Activated CD4-positive, alpha-beta T cell treated with anti-CD3 and anti-CD28 coated beads, Interleukin-2, amount 50 U/mL, for 1 hour (primary cell): ENCODE data around the gene DGCR6L.
"Not testable (repeated sequence)": the region's sequence is repeated elsewhere in the genome, so short reads cannot be mapped to it uniquely, and the experiment has no call there.

Source experiments
- DNase-seq: peaks from one replicate; pipeline ENCODE4 v3.0.0-alpha.2; 2020

The DGCR6L gene

DNA sequence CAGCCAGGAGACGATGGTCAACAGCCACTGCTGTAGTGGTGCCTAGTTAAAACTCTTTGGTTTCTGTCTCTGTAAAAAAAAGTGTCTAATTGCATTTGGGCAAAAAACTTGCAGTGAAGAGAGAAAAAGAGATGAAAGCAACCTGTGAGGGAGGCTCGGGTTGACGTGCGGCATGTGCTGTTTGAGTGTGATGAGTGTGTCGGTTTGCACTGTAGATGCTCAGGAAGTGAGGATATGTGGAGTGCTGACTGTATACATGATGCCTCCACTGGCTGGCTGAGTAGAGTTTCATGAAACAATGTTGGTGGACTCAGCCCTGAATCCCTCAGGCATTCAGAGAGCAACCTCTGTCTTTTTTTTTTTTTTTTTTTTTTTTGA is 4.3 kb upstream of the DGCR6L start:
- DNase-seq = peak; percentile 25

DNA sequence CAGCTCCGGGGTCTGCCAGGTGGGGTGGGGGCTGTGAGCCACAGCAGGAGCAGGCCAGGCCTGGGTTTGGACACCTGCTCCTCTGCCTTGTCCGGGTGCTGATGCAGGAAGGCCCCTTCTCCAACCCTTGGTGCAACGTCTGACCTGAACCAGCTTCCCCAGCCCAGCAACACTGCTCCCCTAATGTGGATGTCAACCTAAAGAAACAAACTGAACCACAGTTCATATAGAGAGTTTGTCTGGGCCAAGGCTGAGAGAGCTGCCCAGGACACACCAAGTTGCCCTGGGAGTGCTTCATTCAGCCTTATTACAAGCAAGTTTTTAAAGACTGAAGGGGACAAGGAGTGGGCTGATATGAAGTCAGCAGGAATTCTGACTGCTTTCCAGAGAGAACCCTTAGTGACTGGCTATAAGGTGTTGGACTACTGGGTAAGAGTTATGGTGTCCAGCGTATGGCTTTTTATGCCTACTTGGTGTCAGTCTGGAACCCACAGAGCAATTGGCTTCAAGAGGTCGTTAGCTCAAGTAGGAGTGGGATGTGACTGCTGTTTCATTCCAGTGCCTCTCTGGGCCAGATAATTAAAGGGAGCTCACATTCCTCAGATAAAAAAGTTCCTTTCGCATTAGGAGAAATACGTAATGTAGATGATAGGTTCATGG is 1.8 kb upstream of the DGCR6L start:
- not testable (repeated sequence) for DNase-seq

DNA sequence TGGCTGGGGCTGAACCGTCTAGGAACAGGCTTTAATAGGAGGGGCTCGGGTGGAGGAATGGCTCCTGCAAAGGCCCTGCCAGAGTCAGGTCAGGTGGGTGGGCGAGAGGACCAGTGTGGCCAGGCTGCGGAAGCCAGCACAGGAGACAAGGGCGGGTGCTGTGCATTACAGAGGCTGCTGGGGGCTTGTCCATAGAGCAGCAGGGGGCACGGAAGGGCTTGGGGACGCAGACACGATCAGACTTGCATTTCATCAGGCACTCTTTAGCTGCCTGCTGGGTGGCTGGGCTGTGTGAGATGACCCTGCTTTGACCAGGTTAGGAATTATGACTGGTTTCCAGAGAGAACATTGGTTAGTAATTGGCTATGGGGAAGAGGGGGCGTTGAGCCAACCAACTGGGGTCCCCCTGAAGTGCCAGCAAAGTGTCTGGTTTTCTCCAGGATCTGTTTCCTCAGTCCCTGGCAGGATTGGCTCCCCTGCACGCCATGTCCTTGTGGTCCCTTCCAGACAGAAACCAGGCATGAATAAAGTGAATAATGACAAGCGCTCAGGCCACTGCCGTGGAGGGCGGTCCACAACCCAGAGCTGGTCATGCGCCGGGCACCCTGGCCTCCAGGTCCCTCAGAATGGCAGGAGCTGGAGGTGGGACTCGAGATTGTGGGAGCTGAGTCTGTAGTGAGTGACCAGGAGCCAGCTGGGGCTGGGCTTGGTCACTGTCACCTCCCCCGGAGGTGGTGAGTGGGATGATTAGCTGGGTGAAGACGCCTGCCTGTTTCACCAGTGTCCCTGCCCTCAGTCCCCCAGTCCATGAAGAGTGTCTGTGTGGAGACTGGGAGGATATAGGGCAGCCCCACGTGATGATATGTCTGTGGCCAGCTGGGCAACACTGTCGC is 1.0 kb upstream of the DGCR6L start:
- DNase-seq = not testable (repeated sequence)

DNA sequence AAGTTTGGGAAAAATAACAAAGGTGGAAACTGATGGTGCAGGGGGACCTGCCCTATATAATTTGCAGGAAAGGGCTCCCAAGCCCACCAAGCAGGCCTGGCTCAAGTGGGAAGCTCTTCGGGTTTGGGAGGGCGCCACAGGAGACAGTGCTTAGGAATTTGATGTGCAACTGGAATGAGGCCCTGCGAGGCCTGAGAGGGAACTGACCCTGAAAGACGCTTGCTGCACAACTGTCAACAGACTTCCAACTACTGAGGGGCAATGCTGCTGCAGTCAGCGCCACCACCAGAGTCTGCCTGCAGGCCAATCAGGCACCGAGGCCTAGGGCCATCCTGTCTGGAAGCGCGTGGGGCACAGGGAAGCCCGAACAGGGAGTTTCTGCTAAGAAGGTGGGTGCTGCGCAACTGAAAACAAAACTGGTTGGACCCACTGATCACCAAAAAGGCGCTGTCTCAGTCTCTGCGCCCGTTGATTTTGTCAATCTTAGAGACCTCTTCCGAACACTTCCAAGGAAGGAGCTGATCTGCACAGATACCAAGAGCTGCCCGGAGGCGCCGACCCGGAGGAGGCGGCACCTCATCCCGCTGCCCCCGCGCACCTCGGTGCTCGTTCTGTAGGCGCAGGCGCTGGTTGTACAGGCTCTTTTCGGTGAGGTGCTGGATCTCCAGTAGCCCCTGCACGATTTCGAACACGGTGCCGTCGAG is 667 bp downstream of the DGCR6L start:
- no peak for DNase-seq

DNA sequence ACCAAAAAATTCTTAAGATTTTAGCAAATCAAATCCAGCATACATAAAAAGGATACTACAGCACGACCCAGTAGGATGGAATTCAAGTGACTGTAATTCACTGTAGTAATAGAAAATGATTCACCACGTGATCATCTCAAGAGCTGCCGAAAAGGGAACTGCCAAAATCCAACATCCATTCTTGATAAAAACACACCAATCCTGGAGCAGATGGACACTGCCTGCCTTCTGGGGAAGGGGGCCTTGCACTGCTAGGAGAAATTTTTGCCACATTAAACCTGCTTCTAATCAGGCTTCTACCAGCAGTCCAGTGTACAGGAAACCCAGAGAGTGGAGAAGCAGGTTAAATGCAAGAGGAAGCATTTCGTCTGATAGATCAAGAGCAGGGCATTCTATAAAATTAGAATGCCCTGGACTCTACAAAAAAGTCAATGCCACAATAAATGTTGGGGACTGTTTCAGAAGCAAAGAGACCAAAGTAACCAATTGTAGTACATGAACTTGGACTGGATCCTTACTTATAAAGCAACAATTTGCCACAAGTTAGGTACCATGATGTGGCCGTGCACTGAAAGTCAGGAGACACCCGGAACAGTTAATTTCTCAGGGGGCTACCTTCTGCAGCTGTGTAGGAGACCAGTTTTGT is 1.7 kb downstream of the DGCR6L start:
- not testable (repeated sequence) for DNase-seq

DNA sequence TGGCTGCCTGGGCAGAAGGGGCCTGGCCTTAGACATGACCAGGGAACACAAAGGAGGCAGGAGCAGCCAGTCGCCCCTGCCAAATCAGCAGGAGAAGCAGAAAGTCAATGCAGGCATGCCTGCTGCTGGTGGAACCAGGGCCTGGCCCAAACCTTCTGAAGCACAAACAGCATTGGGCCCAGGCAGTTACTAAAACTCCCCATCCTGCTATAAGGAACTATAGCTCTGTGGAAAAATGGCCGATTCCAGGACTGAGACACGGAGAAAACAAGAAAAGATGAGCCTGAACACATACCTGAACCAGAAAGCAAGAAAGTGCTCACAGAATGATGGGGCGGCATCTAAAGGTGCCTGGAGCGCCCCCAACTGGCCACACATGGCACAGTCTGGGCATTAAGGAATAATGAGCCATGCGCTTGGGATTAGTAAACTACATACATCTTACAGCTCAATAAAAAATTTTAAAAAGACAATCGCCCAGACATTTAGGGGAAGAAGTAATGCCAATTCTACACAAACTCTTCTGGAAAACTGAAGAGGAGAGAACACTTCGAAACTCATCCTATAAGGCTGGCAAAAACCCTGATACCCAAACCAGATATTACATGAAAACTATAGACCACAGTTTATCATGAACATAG is 2.3 kb downstream of the DGCR6L start:
- peak; percentile 38 for DNase-seq

DNA sequence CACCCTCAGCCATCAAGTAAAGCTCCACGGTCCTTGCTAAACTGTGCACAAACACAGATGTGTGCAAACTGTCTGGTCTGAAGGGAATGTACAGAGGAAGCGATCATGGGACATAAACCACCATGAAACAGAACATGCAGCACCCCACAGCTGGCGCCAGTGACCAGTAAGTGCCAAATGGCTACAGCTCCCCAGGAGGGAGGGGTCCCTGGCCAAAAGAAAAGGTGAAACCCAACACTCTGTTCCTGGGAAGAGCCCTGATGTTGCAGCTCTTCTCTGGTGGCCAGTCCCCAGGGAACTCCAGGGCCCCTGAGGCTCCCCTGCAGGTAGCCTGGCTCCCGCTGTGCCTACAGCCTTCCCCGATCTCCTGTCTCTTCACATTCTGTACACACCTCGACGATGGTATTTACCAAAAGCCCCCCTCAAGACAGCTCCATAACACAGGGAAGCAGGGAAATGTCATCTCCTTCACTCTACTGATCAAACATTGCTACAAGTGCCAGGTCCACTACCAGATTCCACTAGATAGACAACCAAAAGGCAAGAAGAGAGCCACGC is 2.9 kb downstream of the DGCR6L start:
- DNase-seq = no peak

DNA sequence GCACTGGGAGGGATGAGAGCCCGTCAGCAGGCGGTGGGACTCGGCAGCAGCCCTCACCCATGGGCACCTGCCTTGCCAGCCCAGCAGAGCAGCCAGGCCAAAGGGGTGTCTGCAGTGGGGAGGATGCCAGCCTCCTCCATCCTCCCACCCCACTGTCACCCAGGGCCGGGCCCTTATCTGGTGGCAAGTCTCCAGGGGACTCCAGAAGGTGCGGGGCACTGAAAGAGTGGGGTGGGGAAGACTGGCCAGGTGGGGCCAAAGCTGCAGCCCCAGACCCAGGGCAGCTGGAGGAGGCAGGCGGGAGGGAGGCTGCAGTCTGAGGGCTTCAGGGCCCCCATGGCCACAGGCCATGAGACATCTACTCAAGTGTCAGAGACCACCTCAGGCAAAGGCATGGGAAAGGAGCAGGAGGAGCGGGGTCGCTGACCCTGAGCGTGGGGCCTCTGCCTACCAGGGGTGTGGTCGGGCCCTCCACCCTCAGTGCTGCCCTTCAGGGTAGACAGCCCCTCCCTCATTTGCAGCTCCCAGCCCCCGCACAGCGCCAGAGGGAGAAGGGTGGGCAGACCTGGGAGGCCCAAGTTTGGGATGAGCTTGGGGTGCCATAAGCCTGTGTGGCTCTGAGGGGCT is 3.5 kb downstream of the DGCR6L start:
- DNase-seq = no peak

DNA sequence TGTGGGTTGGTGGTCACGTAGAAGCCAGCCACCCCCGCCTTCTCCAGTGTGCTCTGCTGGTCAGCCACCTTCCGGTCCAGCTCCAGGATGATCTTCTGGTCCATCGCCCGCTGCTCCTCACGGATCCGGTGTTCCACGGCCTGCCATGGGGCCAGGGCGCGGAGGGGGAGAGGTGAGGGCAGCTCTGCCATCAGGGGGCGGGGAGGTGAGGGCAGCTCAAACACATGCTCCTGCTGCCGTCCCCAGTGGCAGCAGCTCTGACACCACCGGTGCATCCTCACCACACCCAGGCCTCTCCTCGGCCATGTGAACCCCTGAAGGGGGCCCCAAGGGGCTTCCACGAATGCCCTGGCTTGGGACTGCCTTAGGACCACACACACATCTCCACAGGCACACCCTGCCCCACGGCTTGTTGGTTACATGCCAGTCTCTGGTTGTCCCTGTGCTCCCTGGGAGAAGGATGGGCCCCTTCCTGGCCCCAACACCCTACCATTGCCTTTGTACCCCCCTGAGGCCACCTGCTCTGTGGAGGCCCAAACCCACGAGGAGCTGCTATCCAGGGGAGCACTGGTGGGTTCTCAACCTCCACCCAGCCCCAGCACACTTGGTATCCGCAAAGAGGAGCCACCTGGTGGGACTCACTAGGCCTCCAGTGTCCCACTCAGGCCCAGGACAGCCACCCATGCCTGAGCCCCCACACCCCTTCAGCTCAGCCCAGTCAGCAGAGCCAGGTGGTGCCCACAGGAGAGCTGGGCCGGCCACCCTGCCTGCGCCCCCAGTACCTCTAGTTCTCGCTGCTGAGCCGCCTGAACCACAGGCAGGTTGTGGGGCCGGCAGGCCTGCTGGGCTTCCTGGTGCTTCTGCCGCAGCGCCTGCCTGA is 4.3 kb downstream of the DGCR6L start:
- DNase-seq = no peak

DNA sequence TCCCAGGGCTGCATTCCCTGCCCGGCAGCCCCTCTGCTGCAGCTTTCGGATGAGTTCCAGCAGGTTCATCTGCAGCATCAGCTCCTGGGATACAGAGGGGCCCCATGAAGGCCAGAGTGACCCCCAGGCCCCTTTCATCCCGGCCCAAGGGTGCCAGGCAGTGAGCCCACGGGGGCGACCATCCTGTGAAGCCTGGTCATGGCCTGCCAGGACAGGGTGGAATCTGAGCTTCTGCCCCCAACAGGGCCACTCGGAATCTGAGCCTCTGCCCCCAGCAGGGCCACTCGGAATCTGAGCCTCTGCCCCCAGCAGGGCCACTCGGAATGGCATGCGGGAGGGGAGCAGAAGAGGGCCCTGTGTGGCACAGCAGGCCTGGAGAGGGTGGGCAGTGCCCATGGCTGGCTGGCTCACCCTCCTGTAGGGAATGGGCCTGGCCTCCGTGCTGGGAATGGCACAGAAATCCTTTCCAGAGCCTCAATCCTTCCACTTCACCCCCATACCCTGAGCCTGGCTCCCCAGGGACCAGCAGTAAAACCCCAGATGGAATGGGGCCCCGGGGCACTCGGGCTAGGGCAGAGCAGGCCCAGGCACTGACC is 5.0 kb downstream of the DGCR6L start:
- not testable (repeated sequence) for DNase-seq

DNA sequence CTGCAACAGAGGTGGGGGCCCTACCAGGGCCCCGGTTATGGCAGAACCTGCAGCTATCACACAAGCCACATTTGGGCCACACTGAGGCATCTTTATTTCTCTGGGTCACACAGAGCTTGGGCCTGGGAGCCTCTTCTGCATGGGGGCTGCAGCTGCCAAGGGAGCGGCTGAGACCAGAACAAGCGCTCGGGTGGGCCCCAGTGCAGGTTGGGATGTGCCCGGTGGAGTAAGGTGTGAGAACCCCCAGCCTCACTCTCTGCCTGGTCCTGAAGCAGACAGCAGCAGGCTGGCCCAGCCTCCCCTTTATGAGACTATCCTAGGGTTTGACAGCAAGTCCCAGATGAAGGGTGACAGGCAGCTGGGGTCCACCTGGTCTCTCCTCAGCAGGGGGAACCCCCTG is 5.7 kb downstream of the DGCR6L start:
- not testable (repeated sequence) for DNase-seq

DNA sequence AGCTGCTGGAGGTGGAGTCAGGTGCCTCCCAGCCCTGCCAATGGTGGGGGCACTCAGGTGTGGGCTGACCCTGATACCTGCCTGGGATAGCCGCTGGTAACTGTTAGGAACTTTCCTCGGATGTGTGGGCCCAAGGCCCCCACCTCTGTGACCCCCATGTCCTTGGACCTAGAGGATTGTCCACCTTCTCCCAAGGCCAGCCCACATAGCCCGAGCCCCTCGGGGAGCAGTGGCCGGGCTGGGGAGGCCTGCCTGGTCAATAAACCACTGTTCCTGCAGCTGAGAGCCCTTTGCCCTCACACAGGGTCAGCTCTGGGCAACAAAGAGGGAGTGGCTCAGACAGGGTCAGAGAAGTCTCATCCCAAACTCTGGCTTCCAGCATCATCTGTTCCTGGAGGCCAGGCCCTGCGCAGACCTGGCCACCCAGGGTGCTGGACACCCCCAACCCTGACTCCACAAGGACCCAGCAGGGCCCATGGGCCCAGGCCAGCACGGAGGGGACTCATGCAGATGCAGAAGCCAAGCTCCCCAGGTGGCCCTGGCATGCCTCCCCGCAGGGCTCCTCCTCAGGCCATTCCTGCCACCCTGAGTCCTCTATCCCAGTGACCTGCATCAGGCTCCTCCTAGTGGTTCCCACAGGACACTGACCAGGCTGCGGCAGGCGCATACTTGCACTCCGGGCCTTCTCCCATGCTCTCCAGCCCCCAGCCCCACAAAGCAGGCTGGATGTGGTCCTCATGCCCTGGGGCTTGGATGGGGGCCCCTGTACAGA is 6.4 kb downstream of the DGCR6L start:
- not testable (repeated sequence) for DNase-seq

DNA sequence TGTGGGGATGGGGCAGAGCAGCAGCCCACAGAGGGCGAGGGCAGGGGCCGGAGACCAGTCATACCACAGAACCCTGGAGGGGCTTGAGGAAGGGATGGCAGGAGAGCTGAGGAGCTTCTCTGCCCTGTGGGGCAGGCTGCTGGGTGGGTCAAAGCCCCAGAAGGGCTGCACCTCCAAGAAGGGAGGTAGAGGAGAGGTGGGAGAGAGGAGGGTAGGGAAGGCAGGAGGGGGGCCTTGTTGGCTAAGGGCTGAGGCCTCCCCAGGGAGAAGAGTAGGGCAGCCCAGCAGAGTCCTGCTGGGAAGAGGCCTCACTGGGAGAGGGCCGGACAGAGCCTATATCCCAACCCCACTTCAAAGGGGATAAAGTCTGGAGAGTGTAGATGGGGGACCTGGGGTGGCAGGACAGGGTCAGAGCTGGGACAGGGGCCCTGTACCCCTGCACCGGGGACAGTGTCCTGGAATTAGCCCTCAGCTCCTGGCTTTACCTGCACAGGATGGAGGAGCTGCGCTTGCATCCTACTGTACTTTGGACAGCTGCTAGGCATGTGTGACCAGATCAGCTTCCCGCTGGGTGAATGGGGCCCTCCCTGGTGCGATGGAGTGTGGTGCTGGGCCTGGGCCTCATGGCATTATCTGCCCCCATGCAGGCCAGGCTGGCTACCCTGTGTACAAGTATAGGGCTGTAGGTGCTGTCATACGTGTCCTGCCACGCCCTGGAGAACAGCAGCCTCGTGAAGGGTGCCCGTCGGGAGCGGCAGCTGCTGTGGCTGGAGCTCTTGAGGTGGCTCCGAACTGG is 7.3 kb downstream of the DGCR6L start:
- no peak for DNase-seq

DNA sequence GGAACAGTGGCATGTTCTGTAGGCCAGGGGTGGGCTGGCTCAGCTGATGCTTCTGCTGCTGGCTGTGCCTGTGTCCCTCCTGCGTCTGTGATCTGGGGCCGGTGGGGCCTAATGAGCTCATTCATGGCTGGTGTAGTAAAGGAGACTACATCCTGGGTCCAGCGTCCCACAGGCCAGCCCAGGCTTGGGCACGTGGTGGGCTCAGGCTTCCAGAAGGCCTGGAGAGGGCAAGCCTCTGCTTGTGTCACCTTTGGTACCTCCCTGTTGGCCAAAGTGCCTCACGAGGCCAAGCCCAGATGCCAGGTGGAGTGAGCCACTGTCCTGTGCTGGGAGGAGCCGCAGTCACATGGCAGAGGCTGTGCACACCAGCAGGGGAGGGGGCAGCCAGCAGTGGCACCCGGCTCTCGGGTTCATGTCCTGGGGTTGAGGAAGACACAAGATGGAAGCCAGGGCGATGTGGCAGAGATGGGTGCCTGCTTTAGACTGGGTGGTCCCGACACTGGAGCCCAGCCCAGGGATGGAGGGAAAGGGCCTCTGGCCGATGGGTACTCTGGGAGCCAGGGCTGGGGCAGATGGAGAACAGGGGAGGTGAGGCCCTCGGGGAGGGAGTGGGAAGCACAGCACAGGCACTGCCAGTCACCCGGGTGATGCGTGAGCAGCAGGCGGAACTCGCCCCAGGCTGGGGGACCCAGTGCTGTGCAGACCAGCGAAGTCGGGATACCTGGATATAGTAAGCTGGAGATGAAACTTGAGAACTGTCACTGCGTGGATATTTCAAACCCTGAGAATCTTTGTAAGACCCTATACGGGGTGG is 8.4 kb downstream of the DGCR6L start:
- not testable (repeated sequence) for DNase-seq

DNA sequence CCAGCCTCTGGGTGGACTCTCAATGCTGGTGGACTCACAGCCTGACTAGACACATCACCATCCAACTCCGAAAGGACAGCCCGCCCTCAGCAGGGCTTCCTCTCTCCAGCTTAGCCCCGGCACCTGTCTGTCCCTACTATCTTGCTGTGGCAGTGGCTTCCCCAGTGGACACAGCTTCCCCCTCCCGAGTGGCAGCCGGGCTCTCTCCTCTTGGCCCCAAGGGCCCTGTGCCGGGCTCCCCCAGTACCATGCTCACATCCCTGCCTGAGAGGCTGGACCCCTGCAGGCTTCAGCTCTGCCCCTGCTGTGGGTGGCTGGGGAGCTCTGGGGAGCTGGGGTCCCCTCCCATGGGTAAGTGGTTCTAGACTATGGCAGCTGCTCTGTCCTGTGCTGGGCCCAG is 9.1 kb downstream of the DGCR6L start:
- not testable (repeated sequence) for DNase-seq

DNA sequence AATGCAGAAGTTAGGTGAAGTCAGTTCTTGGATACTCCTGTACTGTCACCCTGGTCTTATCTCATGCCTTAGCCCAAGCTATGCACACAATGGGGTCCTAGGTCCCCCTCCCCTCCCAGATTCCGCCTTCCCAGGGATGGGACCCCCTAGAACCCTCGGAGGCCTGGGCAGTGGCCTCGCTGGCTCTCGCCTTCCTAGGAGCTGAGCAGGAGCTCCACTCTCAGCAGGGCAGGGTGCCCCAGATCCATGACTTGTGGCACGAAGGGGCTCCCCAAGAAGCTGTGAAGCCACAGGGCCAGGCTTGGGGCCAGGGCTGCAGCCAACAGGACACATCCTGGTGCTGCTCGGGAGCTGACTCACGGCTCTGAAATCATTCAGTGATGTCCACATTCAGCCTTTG is 9.7 kb downstream of the DGCR6L start:
- not testable (repeated sequence) for DNase-seq

DNA sequence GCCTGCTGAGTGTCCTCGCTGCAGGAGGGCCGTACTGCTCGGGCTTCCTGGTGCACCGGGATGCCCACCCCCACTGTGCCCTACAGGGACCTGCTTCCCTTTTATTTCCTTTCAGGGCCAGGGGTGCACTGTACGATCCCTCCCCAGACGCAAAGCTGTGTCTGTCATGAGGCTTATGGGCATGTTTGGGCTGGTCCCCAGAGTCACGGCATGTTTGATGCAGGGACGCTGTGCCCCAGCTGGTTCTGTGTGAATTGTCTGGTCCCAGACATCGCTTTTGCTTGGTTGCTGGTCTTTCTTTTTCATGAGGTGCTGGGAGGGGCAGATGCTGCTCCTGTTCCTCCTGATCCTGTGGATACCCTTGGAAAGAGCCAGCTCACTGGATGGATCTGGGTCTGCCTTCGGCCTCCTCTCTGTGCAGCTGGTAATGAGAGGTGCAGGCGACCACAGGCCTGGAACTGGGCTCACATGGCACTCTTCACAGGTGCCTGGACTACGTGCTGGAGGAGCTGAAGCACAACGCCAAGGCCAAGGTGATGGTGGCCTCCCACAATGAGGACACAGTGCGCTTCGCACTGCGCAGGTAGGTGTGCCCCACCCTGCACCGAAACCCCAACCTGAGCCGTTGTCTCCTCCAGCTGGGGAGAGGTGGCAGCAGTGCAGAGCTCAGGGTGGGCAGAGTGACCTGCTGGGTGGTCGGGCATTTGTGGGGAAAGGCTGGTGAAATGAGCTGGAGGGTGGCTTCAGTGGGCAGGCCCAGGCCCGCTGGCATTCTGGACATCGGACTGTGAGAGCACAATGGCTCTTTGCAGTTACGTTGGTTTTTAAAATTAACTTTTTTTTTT is 10.8 kb downstream of the DGCR6L start:
- DNase-seq = not testable (repeated sequence)
